PC-9 (cell line): Measurements from ENCODE around the gene SLC9A9. TPM values are rescaled to one million over a fixed set of nuclear protein-coding genes. Genes with fewer than 3 reads are reported as not detected.

ENCODE experiments used
- BruUV-seq: library from RNA; stranded (reverse); fragments of 400-500 nt; replicated peaks from 2 replicates; lab custom pipeline; 2021; lab: Mats Ljungman, UMichigan
- CTCF ChIA-PET: fragments of 300-600 bp; sonication (Branson Sonifier 250); formaldehyde crosslinking; loops from one replicate; lab custom pipeline; 2022; ENCODE audit warnings: antibody characterized with exemption; lab: Charles Lee
- POLR2A ChIA-PET: fragments of 300-600 bp; sonication (Branson Sonifier 250); formaldehyde crosslinking; loops from one replicate; lab custom pipeline; 2022; ENCODE audit warnings: antibody characterized with exemption; ENCODE audit not compliant: unreplicated experiment; lab: Charles Lee
- DNase-seq, 2 experiments: peaks; one replicate each; pipeline versions ENCODE4 v3.0.0 to v3.0.0-alpha.2; 2015 to 2022; ENCODE audit warnings: mixed read lengths in 1 of 2
- H2AFZ ChIP-seq: fragments of 200-600 bp; sonication (generic); 2 replicates; pipeline ENCODE4 v1.8.1; 2017; ENCODE audit warnings: antibody characterized with exemption
- H3F3A ChIP-seq: fragments of 200-600 bp; sonication (generic); 2 replicates; pipeline ENCODE4 v1.8.1; 2017; ENCODE audit warnings: antibody characterized with exemption, mild to moderate bottlenecking, low read depth; ENCODE audit not compliant: insufficient read depth
- H3K27ac ChIP-seq: fragments of 200-600 bp; sonication (generic); 2 replicates; pipeline ENCODE4 v1.6.1; 2016; ENCODE audit warnings: mixed run types
- H3K27me3 ChIP-seq: fragments of 200-600 bp; sonication (generic); 2 replicates; pipeline ENCODE4 v1.6.1; 2016; ENCODE audit warnings: low read depth, mixed run types; ENCODE audit not compliant: insufficient read depth
- H3K36me3 ChIP-seq: fragments of 200-600 bp; sonication (generic); 2 replicates; pipeline ENCODE4 v1.6.1; 2016; ENCODE audit warnings: low read depth, mixed run types
- H3K4me1 ChIP-seq: fragments of 200-600 bp; sonication (generic); replicated peaks from 2 replicates; pipeline ENCODE4 v1.6.1; 2016; ENCODE audit warnings: mixed run types; ENCODE audit not compliant: insufficient read depth
- H3K4me2 ChIP-seq: fragments of 200-600 bp; sonication (generic); 2 replicates; pipeline ENCODE4 v1.6.1; 2017; ENCODE audit warnings: mixed run types
- H3K4me3 ChIP-seq: fragments of 200-600 bp; sonication (generic); 2 replicates; pipeline ENCODE4 v1.6.1; 2016; ENCODE audit warnings: mixed run types
- H3K79me2 ChIP-seq: fragments of 200-600 bp; sonication (generic); 2 replicates; pipeline ENCODE4 v1.6.1; 2017; ENCODE audit warnings: low read depth, mixed run types
- H3K9me2 ChIP-seq: fragments of 200-600 bp; sonication (generic); 2 replicates; pipeline ENCODE4 v1.8.1; 2017; ENCODE audit warnings: mild to moderate bottlenecking; ENCODE audit not compliant: insufficient read depth
- H3K9me3 ChIP-seq: fragments of 200-600 bp; sonication (generic); 2 replicates; pipeline ENCODE4 v1.8.1; 2016; ENCODE audit warnings: low read depth; ENCODE audit not compliant: insufficient read depth
- H4K20me1 ChIP-seq: fragments of 200-600 bp; sonication (generic); 2 replicates; pipeline ENCODE4 v1.8.1; 2017; ENCODE audit not compliant: insufficient read depth
- EZH2 ChIP-seq: fragments of 200-600 bp; sonication (generic); IDR thresholded peaks from 2 replicates; pipeline ENCODE4 v1.8.0; 2017; ENCODE audit warnings: antibody characterized with exemption, low read depth
- intact Hi-C: fragments of 100-400 bp; cut with micrococcal nuclease; formaldehyde crosslinking; loops from one replicate; pipeline ENCODE4 v1.10.0; 2022; ENCODE audit not compliant: unreplicated experiment
- total RNA-seq: library from RNA; stranded (reverse); gene quantifications from 2 replicates; pipeline ENCODE4 v1.2.3, GENCODE V29; 2021
- TF ChIP-seq, protein P1 (sequence below): fragments of 200-600 bp; sonication (generic); conservative IDR thresholded peaks from 2 replicates; pipeline ENCODE4 v1.6.1; 2017; ENCODE audit warnings: mixed run types, antibody characterized with exemption, mild to moderate bottlenecking, moderate library complexity

Gene SLC9A9
- total RNA-seq, 1 experiment from 2014 or later = 1.7 TPM

DNA sequence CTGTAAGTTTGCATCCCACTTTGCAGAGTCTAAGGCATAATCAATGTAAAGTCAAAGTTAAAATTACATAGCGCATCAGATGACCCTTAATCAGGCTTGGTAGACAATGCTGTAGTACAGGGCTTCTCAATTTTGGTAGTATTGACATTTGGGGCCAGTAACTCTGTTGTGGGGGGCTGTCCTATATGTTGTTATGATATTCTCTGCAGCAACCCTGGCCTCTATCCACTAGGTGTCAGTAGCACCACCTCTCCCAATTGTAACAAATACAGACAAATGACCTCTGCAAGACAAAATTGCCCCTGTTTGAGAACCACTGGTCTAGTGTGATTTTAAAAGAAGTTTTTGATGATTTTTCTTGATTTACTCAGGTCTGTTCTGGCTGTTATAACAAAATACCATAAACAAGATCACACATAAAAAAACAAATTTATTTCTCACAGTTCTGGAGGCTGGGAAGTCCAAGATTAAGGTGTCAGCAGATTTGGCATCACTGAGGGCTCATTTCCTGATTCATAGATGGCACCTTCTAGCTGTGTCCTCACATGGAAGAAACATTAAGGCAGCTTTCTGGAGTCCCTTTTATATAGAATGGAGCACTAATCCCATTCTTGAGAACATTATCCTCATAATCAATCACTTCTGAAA, 37.6 kb upstream of the SLC9A9 start:
- BruUV-seq = no TSS peak
- POLR2A ChIA-PET = no interaction called here

DNA sequence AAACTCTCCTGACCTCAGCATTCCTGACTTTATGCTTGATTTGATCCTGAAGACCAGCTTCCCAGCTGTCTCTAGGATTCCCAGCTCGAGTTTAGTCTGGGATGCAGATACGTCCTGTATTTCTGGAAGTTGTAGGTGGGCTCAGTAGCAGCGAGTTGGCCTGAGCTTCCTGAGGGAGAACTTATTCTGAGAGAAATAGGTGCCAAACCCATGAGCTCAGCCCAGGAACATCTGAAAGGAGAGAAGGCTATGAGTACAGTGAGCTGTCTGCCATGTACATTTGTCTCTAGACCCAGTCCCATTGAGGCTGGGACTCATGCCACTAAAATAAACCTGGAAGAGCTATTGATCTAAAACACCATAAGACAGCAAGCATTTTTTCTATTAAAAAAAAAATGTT, 36.6 kb upstream of the SLC9A9 start:
- Histone ChIP-seq H3F3A (no peaks in the 10 kb centered on the region), H3K9me2 (no peaks in the 10 kb centered on the region), H2AFZ (no peak overlapping the region; the same call in 1 of the 2 replicates), H3K4me2 (no peak overlapping the region), H3K4me3 (no peak overlapping the region), H3K79me2 (no peaks in the 10 kb centered on the region), H4K20me1 (no peaks in the 10 kb centered on the region), H3K36me3 (no peaks in the 10 kb centered on the region), H3K4me1 (no peaks in the 10 kb centered on the region), H3K27ac (no peak overlapping the region), H3K27me3 (no peaks in the 10 kb centered on the region), H3K9me3 (no peaks in the 10 kb centered on the region)
- no peak for DNase-seq
- CTCF ChIA-PET = no interaction called here
- POLR2A ChIA-PET = no interaction called here
- intact Hi-C loops = loop anchor here (2.0 to 5.0 kb wide), 3 partner anchors 88 to 887 kb away; no protein-coding TSS in a partner anchor
- no peak for TF ChIP-seq EZH2
- TF ChIP-seq, protein P1, sequence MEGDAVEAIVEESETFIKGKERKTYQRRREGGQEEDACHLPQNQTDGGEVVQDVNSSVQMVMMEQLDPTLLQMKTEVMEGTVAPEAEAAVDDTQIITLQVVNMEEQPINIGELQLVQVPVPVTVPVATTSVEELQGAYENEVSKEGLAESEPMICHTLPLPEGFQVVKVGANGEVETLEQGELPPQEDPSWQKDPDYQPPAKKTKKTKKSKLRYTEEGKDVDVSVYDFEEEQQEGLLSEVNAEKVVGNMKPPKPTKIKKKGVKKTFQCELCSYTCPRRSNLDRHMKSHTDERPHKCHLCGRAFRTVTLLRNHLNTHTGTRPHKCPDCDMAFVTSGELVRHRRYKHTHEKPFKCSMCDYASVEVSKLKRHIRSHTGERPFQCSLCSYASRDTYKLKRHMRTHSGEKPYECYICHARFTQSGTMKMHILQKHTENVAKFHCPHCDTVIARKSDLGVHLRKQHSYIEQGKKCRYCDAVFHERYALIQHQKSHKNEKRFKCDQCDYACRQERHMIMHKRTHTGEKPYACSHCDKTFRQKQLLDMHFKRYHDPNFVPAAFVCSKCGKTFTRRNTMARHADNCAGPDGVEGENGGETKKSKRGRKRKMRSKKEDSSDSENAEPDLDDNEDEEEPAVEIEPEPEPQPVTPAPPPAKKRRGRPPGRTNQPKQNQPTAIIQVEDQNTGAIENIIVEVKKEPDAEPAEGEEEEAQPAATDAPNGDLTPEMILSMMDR = no peak
- no TSS peak for BruUV-seq

More for the DNA sequence above, 37.6 kb upstream of the SLC9A9 start:
- TF ChIP-seq, protein P1 = peak; percentile 81
- no peak for TF ChIP-seq EZH2
- H3K9me3 ChIP-seq = no peaks in the 10 kb centered on the region
- no peaks in the 10 kb centered on the region for H4K20me1 ChIP-seq
- CTCF ChIA-PET = interaction anchor here (0.6 kb wide), 1 partner anchor 751 kb away, joined by 3 read pairs; no protein-coding TSS in a partner anchor
- DNase-seq = no peak
- H3K36me3 ChIP-seq = no peaks in the 10 kb centered on the region
- no peaks in the 10 kb centered on the region for H3F3A ChIP-seq
- H3K27ac ChIP-seq = no peak overlapping the region
- intact Hi-C loops = loop anchor here (2.0 to 5.0 kb wide), 3 partner anchors 89 to 886 kb away; no protein-coding TSS in a partner anchor
- H3K4me1 ChIP-seq = no peaks in the 10 kb centered on the region
- no peaks in the 10 kb centered on the region for H3K79me2 ChIP-seq
- no peak overlapping the region for H3K4me2 ChIP-seq
- H3K27me3 ChIP-seq = no peaks in the 10 kb centered on the region
- no peaks in the 10 kb centered on the region for H3K9me2 ChIP-seq
- H2AFZ ChIP-seq = no peak overlapping the region
- H3K4me3 ChIP-seq = no peak overlapping the region

DNA sequence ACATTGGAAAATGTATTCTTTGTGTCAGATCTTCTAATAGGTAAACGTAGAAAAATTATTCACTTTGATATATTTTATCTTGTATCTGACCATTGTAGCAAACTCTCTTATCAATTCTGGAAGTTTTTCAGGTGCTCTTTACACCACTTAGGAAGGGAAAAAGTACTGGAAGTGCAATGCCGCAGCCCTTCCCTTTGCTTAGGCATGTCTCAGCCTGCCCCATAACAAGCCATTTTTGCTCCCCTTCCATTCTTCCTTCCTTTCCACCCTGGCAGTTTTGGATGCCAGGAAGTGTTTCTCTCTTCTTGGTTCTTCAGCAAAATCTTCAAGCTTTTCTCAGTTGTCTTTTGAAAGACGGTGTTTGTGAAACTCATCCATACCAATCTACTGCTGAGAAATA, 34.9 kb upstream of the SLC9A9 start:
- Histone ChIP-seq H2AFZ (no peak overlapping the region), H3K4me3 (no peak overlapping the region), H3K4me1 (no peaks in the 10 kb centered on the region), H3K27me3 (no peaks in the 10 kb centered on the region), H4K20me1 (no peaks in the 10 kb centered on the region), H3K4me2 (no peak overlapping the region), H3K9me3 (no peaks in the 10 kb centered on the region), H3K9me2 (no peaks in the 10 kb centered on the region), H3F3A (no peaks in the 10 kb centered on the region), H3K27ac (no peak overlapping the region), H3K36me3 (no peaks in the 10 kb centered on the region), H3K79me2 (no peaks in the 10 kb centered on the region)
- BruUV-seq = no TSS peak
- POLR2A ChIA-PET = no interaction called here
- DNase-seq = no peak
- TF ChIP-seq, protein P1 = no peak
- TF ChIP-seq EZH2 = no peak
- intact Hi-C loops = no loop called here
- CTCF ChIA-PET = interaction anchor here (0.5 kb wide), 1 partner anchor 89 kb away, joined by 3 read pairs; the partner anchor contains the start of gene DIPK2A
